ENCODE measurements around the gene PRR23B.

- TF ChIP-seq, protein P1, sequence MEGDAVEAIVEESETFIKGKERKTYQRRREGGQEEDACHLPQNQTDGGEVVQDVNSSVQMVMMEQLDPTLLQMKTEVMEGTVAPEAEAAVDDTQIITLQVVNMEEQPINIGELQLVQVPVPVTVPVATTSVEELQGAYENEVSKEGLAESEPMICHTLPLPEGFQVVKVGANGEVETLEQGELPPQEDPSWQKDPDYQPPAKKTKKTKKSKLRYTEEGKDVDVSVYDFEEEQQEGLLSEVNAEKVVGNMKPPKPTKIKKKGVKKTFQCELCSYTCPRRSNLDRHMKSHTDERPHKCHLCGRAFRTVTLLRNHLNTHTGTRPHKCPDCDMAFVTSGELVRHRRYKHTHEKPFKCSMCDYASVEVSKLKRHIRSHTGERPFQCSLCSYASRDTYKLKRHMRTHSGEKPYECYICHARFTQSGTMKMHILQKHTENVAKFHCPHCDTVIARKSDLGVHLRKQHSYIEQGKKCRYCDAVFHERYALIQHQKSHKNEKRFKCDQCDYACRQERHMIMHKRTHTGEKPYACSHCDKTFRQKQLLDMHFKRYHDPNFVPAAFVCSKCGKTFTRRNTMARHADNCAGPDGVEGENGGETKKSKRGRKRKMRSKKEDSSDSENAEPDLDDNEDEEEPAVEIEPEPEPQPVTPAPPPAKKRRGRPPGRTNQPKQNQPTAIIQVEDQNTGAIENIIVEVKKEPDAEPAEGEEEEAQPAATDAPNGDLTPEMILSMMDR (conservative IDR thresholded peaks at IDR 0.05; ENCODE audit: low read length), result no peak
- TF ChIP-seq EZH2phosphoT487 (IDR thresholded peaks at IDR 0.05; ENCODE audit: borderline replicate concordance), result no peak
Measured at GRCh38 chr3:139052802-139053600, 32.3 kb upstream of the PRR23B start.

Measured in Loucy (cell line).